ENCODE measurements around the gene OIT3. TPM values are rescaled to one million over a fixed set of nuclear protein-coding genes. Genes with fewer than 3 reads are reported as not detected.
A peak's percentile ranks its signal among the peaks of the same experiment; 100 is the strongest.

OIT3 gene
- not detected for total RNA-seq (ENCODE audit: insufficient read depth, low replicate concordance)

DNA sequence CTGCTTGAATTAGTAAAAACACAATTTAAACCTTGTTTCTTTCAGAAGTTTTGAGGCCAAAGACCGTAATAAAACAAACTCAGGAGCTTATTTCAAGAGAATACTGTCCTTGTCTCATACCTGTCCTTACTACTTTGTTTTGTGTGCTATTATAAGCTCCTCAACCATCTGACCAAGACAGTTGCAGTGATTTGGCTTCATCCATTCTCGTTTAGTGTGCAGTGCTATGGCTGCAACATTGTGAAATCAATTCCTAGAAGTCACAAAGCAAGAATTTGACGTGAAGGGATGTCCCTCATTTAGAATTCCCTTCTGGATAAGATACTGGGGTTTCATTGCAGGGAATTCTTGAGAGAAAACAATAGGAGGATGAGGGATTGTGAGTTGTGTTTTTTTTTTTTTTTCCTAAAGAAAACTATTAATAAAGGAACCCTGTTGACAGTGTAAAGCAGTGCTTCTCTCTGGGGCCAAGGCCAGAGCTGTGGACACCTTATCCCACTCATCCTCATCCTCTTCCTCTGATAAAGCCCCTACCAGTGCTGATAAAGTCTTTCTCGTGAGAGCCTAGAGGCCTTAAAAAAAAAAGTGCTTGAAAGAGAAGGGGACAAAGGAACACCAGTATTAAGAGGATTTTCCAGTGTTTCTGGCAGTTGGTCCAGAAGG, at the start of gene OIT3:
TSS of gene OIT3 (plus strand) at position 604 of the 663 bp plus-strand sequence. CDS start 60 bp downstream, outside the sequence.
- DNase-seq (ENCODE audit: low spot score): no peak

- DNase-seq (ENCODE audit: low spot score): no peak
Measured at GRCh38 chr10:72846238-72846637, 47.3 kb upstream of the OIT3 start.

- no peak for DNase-seq (ENCODE audit: low spot score)
Measured at GRCh38 chr10:72847681-72848080, 45.9 kb upstream of the OIT3 start.

DNA sequence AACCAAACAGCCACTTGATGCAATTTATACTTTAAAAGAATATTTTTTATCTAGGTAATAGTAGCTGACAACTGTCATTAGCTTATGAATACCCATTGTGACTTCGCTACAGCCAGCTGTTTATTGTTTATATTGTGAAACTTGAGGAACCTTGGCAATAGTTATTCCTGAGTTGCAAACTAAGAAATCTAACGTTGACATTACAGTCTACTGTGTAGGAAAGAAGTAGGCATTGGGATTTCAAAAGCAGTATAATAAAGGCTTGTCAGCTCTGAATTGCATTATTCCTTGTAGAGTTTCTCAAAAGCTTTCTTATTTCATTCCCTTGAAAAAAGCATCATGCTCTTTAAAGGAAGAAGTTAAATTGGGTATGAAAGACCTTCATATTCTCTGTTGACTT, 42.7 kb upstream of the OIT3 start:
- DNase-seq (ENCODE audit: low spot score): no peak

DNA sequence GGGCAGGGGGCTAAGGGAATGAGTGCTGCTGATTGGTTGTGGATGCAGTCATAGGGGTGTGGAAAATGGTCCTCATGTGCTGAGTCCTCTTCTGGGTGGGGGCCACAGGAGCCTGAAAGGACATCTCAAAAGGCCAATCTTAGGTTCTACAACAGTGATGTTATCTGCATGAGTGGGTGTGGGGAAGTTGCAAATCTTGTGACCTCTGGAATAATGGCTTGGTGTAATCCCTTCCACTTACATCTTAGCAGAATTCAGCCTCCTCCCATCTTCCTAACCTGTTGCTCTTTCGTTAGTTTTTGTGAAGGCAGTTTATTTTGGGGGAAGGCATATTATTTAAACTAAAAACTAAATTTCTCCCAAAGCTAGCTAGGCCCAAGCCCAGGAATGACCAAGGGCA, 42.0 kb upstream of the OIT3 start:
- no peak for DNase-seq (ENCODE audit: low spot score)

GRCh38 chr10:72852508-72852907, 41.0 kb upstream of the OIT3 start:
- DNase-seq (ENCODE audit: low spot score): no peak

DNA sequence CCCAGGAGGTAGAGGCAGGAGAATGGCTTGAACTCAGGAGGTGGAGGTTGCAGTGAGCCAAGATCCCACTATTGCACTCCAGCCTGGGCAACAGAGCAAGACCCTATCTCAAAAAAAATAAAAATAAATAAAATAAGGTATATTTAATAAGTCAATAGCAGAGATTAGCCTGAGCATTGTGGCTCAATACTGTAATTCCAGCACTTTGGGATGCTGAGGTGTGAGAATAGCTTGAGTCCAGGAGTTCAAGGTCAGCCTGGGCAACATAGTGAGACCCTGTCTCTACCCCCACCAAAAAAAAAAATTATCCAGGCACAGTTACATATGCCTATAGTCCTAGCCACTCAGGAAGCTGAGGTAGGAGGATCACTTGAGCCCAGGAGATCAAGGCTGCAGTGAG, 38.4 kb upstream of the OIT3 start:
- no peak for DNase-seq (ENCODE audit: low spot score)

- no peak for DNase-seq (ENCODE audit: low spot score)
Measured at GRCh38 chr10:72855790-72856189, 37.7 kb upstream of the OIT3 start.

DNA sequence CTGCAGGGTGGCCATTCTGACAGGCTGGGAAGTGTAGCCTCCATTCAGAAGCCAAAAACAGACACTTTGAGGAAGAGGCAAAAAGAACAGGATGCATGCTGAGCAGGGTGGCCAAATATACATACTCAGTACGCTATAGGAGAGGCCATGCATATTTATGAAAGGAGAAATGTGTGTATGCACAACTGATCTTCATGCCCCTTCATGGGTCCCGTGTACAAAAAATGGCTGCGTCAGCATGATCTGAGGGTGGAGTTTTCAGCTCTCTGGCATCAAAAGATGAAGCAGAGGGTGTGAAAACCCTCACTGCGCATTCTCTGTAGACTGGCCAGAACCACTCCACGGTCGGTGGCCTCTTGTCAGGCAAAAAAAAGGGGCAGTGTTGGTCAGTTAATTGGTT, 35.5 kb upstream of the OIT3 start:
- no peak for DNase-seq (ENCODE audit: low spot score)

- no peak for DNase-seq (ENCODE audit: low spot score)
Measured at GRCh38 chr10:72862957-72863356, 30.6 kb upstream of the OIT3 start.

GRCh38 chr10:72875250-72876055, 18.1 kb upstream of the OIT3 start:
- peak; percentile 30 for DNase-seq (ENCODE audit: low spot score)

DNA sequence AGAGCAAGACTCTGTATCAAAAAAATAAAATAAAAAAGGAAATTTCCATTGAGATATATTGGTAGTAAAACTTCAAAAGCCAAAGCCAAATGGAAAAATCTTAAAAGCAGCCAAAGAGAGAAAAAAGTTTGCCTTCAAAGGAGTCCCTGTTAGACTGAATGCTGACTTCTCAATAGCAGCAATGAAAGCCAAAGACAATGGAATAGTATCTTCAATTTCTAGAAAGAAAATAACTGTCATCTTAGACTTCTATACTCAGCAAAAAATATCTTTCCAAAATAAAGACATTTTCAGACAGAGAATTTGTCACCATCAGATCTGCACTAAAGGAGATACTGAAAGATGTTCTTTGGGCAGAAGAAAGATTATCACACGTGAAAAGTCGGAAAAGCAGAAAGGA, 14.3 kb upstream of the OIT3 start:
- no peak for DNase-seq (ENCODE audit: low spot score)

DNA sequence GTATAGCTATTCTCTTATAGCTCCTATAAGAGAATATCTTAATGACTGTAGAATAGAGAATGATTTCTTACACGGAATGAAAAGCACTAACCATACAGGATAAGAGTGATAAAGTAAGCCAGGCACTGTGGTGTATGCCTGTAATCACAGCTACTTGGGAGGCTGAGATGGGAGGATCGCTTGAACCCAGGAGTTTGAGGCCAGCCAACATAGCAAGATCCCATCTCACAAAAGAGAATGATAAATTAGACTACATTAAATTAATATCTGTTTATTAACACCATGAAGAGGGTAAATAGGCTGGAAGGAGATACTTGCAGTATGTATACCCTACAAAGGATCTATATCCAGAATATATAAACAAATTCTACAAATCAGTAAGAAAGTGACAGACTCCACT, 12.2 kb upstream of the OIT3 start:
- DNase-seq (ENCODE audit: low spot score): no peak

GRCh38 chr10:72883861-72884260, 9.7 kb upstream of the OIT3 start:
- DNase-seq (ENCODE audit: low spot score): no peak

DNA sequence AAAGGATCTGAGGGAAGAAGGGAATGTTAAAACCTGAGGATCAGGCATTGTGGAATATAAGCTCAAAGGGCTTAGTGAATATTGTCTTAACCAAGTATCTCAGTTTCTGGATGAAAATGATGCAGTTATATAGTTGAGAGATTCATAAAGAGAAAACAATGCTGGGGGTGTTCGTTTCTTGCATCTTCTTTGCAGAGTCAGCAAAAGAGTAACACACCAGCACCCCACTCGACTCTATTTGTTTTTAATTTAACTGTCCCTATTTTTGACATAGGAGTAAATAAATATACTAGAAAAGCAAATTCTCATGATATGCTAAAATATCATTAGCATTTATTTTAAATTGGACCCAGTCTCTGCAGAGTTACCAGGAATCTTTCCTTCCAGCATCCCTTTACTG, 7.6 kb upstream of the OIT3 start:
- DNase-seq (ENCODE audit: low spot score): no peak

DNA sequence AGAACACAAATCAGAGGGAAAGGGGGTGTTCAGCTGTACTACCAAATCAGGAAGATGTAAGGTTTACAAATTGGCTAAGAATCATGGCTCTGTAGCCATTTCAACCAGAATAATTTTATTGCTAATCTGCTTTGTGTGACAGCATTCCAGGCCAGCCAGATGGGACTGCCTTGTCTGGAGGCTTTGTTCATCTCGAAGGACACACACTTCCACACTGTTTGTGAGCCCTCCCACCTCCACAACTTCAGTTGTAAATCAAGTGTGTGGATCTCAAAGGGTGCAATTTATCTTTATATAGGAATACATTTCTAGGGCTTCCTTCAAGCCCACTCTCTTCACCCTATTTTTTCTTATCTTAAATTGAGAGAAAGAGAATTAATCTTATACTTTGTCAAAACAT, 6.9 kb upstream of the OIT3 start:
- no peak for DNase-seq (ENCODE audit: low spot score)

DNA sequence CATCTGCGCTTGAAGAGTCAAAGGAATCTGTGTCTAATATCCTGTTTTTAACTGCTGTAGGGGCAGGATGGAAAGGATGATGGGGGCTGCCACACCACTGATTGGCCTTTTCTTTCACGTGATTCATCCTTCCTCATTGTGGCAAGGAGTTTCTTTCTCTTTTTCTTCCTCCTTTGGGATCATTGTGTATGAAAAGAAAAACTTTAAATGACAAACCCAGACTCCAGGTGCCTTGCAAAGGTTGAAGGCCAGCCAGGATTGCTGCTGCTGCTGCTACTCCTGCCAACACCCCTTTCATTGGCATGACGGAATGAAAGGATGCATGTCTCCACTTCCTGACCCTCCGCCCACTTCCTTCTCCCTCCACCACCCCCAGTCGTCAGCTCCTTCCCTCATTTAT, 6.5 kb upstream of the OIT3 start:
- peak; percentile 5 for DNase-seq (ENCODE audit: low spot score)

DNA sequence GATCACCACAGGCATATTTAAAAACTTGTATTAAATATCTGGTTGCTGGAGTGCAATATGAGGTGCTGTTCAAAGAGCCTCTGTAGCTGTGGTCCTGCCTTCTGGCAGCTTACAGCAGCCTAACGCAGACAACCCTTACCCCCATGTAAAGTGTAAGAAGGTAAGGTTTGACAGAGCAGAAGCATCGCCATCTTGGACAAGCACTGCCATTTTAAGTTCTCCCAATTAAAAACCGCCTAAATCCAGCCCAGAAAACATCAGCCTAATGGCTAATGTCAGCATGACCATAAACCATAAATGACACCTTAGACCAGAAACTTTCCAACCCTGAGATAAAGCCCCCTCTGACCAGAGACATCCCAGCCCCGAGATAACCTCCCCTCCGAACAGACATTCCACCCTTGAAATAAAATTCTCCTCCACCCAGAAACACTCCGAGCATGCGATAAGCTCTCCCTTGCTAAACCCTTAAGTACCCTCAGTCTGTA, 5.3 kb upstream of the OIT3 start:
- DNase-seq (ENCODE audit: low spot score): no peak

- no peak for DNase-seq (ENCODE audit: low spot score)
Measured at GRCh38 chr10:72889391-72889831, 4.1 kb upstream of the OIT3 start.

DNA sequence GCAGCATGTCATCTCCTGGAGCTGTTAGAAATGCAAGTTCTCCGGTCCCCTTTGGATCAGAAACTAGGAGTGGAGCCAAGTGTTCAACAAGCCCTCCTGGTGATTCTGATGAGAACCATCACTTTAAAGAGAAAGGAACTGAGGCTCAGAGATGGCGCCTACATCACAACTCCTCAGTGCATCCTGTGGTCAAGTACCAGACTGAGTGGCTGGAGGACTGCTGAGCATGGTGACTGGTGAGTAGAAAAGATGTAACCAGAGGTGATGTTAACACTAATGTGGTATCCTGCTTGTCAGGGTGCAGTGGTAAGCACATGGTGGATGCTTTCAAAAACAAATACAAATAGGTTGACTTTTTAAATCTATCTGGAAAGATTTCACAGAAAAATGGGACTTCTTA, 3.5 kb upstream of the OIT3 start:
- DNase-seq (ENCODE audit: low spot score): no peak

GRCh38 chr10:72895236-72895850, 1.8 kb downstream of the OIT3 start:
- DNase-seq (ENCODE audit: low spot score): no peak

DNA sequence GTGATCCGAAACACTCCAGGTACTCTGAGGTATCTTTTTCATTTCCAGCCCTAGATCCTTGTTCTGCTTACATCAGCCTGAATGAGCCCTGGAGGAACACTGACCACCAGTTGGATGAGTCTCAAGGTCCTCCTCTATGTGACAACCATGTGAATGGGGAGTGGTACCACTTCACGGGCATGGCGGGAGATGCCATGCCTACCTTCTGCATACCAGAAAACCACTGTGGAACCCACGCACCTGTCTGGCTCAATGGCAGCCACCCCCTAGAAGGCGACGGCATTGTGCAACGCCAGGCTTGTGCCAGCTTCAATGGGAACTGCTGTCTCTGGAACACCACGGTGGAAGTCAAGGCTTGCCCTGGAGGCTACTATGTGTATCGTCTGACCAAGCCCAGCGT, 5.1 kb downstream of the OIT3 start:
- no peak for DNase-seq (ENCODE audit: low spot score)

GRCh38 chr10:72899545-72899944, 6.0 kb downstream of the OIT3 start:
- DNase-seq (ENCODE audit: low spot score): no peak
